ENCODE results near the gene CSRP3.

The CSRP3 gene

DNA sequence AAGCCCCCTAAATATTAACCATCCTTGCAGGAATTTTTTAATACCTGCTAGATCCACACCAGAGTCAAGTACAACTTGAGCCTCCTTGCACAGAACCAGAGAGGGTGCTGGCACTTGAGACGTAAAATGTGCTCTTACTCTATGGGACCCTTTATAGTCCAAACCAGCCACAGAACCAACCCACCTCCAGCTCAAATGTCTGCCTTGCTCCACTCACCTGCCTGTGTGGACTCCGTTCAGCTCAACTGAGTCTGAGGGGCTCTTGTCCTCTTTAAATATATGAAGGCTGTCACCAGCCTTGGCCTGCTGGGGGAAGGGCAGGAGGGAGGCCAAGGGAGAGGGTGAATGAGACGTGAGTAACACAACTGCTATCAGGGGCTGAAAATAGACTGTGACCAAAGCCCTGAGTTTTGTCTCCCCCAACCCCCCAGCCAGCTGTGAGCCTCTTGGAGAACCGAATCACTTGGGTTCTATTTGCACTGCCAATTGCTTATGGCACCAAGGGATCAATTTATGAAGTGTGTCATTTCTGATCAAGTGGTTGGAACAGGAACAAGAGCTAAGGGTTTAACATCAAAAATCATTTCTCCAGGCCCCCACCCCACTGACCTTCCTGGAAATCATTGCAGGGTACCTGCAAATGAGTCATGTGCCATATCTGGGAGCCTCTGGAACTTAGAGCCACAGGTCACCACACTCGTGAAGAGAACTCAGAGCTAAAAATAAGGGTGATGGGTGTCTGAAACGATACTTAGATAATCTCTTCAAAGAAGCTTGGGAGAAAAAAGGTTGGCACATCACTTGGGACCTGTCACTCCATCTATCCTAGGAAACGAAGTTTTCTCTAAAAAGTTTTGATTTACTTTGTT, at the start of gene CSRP3:
TSS of gene CSRP3 (minus strand) at position 247 of the 869 bp plus-strand sequence. CDS start 9,535 bp downstream, outside the sequence.
- Mint-ChIP-seq H3K4me3 (no peak within 1 kb of the TSS), H3K36me3 (no peaks in the 10 kb centered on the region), H3K9me3 (no peaks in the 10 kb centered on the region), H3K27me3 (peaks cover 28% of the 10 kb centered on the region), H3K4me1 (no peaks in the 10 kb centered on the region), H3K27ac (no peak within 1 kb of the TSS)
- CTCF ChIA-PET = no interaction called here
- no peak for DNase-seq

DNA sequence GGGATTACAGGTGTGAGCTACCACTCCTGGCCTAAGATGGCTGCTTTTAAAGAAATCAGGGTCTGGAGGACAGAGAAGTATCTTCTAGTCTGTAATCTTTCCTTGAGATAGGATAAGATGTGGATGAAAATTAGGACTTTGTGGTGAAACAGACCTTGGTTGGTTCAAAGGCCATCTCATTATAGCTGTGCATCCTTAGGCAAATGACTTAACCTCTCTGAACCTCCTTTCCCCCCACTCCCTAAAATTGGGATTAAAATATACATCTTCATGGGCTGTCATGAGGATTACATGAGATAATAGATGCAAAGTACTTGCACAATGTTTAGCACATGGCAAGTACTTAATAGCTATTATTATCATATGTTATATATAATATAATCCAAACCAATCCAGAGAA, 49.8 kb upstream of the CSRP3 start:
- DNase-seq = no peak
- peaks cover 46% of the 10 kb centered on the region for H3K27me3 Mint-ChIP-seq
- CTCF ChIA-PET = no interaction called here
- no peak overlapping the region for H3K4me3 Mint-ChIP-seq
- no peak overlapping the region for H3K27ac Mint-ChIP-seq
- peaks cover 15% of the 10 kb centered on the region for H3K9me3 Mint-ChIP-seq
- no peaks in the 10 kb centered on the region for H3K36me3 Mint-ChIP-seq
- no peaks in the 10 kb centered on the region for H3K4me1 Mint-ChIP-seq

DNA sequence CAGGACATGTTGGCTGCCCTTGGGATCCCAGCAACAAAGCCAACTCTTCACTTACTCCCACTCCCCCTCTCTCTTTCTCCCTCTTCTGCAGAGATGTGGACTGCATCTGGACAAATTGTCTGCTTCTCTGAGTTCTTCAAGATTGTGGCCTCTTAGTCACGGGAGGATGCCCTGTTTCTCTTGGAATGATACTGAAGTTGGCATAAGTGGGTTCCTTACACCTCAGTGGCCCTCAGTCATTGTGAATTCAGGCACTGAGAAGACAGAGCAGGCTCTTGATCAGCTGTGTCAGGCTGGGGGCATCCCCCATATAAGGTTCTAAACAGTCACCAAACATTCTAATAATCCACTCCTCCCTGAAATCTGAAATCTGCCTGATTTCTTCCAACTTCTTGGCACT, 45.0 kb upstream of the CSRP3 start:
- H3K4me3 Mint-ChIP-seq = no peak overlapping the region
- H3K27ac Mint-ChIP-seq = no peak overlapping the region
- CTCF ChIA-PET = interaction anchor here (1.6 kb wide), 1 partner anchor 13 kb away, joined by 7 read pairs; no protein-coding TSS in a partner anchor
- H3K4me1 Mint-ChIP-seq = peaks cover 24% of the 10 kb centered on the region
- peaks cover 43% of the 10 kb centered on the region for H3K27me3 Mint-ChIP-seq
- peaks cover 12% of the 10 kb centered on the region for H3K9me3 Mint-ChIP-seq
- no peak for DNase-seq
- peaks cover 2% of the 10 kb centered on the region for H3K36me3 Mint-ChIP-seq

DNA sequence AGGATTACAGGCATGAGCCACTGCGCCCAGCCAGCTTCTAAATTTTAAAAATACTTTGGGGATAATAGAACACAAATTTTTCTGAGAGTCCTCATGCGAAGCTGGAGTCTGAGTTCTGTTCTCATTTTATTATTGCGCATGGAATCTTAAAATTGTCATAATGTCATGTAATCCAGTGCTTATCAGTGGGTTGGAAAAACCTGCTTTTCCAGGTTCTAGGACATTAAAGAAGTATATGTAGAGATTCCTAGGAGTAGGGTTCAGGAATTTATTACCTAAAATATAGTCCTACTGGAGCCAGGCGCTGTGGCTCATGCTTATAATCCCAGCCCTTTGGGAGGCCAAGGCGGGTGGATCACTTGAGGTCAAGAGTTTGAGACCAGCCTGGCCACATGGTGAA, 43.6 kb upstream of the CSRP3 start:
- Mint-ChIP-seq H3K4me3 (no peak overlapping the region), H3K36me3 (peaks cover 2% of the 10 kb centered on the region), H3K27me3 (peaks cover 42% of the 10 kb centered on the region), H3K4me1 (peaks cover 25% of the 10 kb centered on the region), H3K9me3 (peaks cover 12% of the 10 kb centered on the region), H3K27ac (no peak overlapping the region)
- CTCF ChIA-PET = interaction anchor here (1.4 to 1.6 kb wide), 2 partner anchors 14 kb away, joined by 7 to 9 read pairs; no protein-coding TSS in a partner anchor
- no peak for DNase-seq

DNA sequence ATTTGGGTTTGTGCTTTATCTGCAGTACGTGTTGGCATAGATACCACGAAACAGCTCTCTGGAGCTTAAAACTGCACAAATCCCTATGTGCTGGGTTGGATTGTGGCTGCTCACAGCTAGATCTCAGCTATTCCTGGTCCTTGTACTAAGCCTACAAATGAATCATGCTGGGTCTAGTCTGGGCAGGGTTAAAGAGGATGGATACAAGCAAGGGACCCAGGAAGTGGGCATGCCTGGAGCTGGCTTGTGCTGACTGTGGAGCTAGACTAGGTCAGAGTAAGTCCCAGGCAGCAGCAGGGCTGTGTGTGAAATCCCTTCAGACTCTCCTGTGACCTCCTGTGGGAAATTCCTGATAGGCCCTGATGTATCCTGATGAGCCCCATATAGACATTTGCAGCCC, 42.8 kb upstream of the CSRP3 start:
- Mint-ChIP-seq H3K9me3 (peaks cover 11% of the 10 kb centered on the region), H3K27me3 (peaks cover 40% of the 10 kb centered on the region), H3K4me1 (peaks cover 29% of the 10 kb centered on the region), H3K4me3 (no peak overlapping the region), H3K27ac (no peak overlapping the region), H3K36me3 (peaks cover 5% of the 10 kb centered on the region)
- CTCF ChIA-PET = interaction anchor here (1.4 kb wide), 1 partner anchor 15 kb away, joined by 9 read pairs; no protein-coding TSS in a partner anchor
- DNase-seq = no peak

DNA sequence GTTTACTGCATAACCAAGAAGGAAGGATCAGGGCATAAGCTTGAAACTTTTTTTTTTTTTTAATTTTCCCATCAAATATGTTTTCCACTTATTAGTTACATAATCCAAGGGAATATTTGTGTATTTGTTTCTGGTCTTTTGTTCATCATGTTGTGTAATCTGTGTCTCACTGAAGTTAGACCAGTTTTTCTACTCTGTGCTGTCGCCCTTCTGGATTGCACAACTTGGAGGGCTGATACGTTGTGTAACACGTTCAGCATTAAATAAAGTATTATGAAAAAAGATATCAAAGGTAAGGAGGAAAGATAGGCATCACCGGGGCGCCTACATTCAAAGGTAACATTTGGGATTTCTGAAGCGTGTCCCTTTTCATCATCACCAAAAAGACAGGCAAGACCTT, 42.3 kb upstream of the CSRP3 start:
- Mint-ChIP-seq H3K27ac (no peak overlapping the region), H3K4me3 (no peak overlapping the region), H3K36me3 (peaks cover 10% of the 10 kb centered on the region), H3K4me1 (peaks cover 33% of the 10 kb centered on the region), H3K27me3 (peaks cover 35% of the 10 kb centered on the region), H3K9me3 (peaks cover 7% of the 10 kb centered on the region)
- CTCF ChIA-PET = interaction anchor here (1.4 kb wide), 1 partner anchor 15 kb away, joined by 9 read pairs; no protein-coding TSS in a partner anchor
- no peak for DNase-seq

DNA sequence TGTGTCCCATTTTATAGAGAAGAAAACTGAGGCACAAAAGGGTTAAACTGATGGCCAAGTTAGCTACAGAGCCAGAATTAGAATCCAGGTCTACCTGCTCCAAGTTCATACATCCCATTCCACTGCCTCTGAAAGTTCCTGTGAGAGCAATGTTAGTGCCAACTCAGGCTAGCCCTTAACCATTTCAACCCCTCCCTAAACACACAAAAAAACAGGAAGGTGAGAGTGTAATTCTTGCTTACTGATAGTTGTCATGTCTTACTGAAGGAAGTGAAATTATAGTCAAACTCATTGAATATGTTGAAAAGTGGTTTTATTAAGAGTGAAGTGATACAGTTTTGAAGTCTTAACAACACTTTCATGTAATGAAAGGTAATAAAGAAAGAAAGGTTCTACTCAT, 41.8 kb upstream of the CSRP3 start:
- peaks cover 38% of the 10 kb centered on the region for H3K4me1 Mint-ChIP-seq
- CTCF ChIA-PET = no interaction called here
- H3K27me3 Mint-ChIP-seq = peaks cover 30% of the 10 kb centered on the region
- no peak overlapping the region for H3K27ac Mint-ChIP-seq
- no peak for DNase-seq
- peaks cover 15% of the 10 kb centered on the region for H3K36me3 Mint-ChIP-seq
- H3K4me3 Mint-ChIP-seq = no peak overlapping the region
- peaks cover 5% of the 10 kb centered on the region for H3K9me3 Mint-ChIP-seq

DNA sequence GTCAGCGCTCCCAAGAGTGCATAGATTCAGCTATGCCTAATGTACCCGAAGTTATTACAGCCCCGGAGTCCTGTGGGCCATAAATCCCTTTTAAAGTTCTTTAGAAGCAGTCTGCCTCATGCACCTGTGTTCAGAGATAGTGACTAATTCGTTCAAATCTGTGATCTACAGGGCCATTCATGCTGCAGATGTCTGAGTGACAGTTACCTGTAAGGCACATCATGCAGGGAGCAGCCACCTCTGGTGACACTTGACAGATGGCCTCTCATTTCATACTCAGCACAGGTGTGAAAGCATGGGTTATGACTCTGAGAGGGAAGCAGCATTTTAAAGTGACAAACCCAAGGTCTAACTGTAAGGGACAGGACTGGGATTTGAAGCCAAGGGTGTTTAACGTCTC, 41.4 kb upstream of the CSRP3 start:
- peaks cover 2% of the 10 kb centered on the region for H3K9me3 Mint-ChIP-seq

DNA sequence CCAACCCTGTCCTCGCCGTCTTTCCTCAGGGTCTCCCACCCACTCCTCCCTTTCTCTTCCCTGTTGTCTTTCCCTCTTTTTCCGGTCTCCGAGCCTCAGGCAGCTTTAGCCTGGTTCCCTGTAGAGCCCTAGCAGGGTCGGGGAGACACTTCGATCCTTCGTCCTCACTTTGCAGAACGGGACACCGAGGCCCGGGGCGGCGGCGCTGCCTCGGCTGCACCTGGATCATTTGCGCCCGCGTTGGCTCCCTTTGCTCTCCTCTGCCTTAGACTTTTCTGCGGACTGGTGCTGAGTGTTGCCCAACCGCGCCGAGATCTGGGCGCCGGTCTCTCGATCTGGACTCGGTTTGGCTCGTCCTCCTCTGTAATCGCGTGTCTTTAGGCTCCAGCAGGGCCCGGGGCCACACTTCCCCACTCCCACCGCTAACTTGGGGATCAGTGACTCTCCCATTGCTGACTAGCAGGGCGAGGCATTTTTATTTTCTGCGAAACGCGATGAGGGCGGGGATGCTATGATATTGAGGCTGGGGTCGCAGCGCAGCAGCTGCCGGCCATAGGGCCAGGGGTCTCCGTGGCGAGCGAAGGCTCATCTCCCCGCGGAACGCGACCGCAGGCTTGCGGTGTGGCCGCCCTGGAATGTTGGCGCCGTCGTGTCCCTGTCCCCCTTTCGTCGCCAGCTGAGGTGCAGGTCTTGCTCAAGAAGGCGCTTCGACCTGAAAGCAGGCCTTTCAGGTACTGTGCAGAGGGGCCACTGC, 40.6 kb upstream of the CSRP3 start:
- peaks cover 45% of the 10 kb centered on the region for H3K4me1 Mint-ChIP-seq
- CTCF ChIA-PET = no interaction called here
- H3K36me3 Mint-ChIP-seq = peaks cover 24% of the 10 kb centered on the region
- H3K4me3 Mint-ChIP-seq = peak overlapping the region; percentile 94
- no peaks in the 10 kb centered on the region for H3K9me3 Mint-ChIP-seq
- peak overlapping the region; percentile 84 for H3K27ac Mint-ChIP-seq
- peak; percentile 29 for DNase-seq
- H3K27me3 Mint-ChIP-seq = peaks cover 22% of the 10 kb centered on the region

More for the DNA sequence above, 41.4 kb upstream of the CSRP3 start:
- DNase-seq = no peak
- Mint-ChIP-seq H3K4me1 (peaks cover 42% of the 10 kb centered on the region), H3K4me3 (peak overlapping the region; percentile 94), H3K36me3 (peaks cover 18% of the 10 kb centered on the region), H3K27me3 (peaks cover 26% of the 10 kb centered on the region), H3K27ac (no peak overlapping the region)
- CTCF ChIA-PET = no interaction called here

DNA sequence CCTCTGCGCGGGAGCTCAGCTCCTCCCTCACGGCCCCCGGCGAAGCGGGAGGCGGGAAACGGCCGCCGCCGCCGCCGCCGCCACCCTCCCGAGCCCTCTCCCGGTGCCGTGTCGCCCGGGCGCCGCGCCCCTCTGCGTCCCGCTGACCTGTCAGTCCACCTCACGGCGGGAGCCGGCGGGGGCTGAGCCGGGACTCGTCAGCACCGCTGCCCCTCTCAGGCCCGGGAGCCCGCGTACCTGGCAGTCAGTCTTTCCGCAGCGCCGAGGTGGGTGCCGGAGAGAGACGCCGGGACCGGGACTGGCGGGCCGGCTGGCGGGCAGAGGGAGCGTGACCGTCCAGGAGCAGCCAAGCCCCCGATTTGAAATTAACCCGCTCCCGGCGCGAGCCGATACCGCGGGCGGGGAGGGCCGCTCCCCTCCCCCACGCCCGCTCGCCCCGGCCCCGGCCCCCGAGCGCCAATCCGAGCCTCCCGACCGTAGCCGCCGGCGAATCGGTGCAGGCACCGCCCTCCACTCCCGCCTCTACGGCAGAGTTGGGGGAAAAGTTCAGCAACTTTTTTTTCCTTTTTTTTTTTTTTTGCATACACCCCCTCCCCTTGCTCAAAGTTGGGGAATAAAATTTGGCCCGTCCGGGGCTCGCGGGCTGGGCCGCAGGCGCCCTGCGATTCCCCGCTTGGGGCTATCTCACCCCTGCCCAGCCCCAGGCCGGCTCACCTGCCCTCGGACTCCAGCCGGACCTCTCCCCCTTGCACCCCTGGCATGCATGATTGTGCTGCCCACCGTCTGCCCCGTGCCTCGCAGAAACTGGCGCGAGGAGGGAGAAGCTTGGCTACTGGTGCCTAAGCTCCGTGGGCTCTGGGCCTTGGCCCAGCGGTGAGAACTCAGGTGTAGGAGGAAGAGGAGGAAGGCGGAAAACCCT, 39.7 kb upstream of the CSRP3 start:
- DNase-seq = peak; percentile 77
- Mint-ChIP-seq H3K27me3 (peaks cover 18% of the 10 kb centered on the region), H3K36me3 (peaks cover 32% of the 10 kb centered on the region), H3K27ac (peak overlapping the region; percentile 84), H3K9me3 (no peaks in the 10 kb centered on the region), H3K4me1 (peaks cover 45% of the 10 kb centered on the region), H3K4me3 (peak overlapping the region; percentile 94)
- CTCF ChIA-PET = no interaction called here

DNA sequence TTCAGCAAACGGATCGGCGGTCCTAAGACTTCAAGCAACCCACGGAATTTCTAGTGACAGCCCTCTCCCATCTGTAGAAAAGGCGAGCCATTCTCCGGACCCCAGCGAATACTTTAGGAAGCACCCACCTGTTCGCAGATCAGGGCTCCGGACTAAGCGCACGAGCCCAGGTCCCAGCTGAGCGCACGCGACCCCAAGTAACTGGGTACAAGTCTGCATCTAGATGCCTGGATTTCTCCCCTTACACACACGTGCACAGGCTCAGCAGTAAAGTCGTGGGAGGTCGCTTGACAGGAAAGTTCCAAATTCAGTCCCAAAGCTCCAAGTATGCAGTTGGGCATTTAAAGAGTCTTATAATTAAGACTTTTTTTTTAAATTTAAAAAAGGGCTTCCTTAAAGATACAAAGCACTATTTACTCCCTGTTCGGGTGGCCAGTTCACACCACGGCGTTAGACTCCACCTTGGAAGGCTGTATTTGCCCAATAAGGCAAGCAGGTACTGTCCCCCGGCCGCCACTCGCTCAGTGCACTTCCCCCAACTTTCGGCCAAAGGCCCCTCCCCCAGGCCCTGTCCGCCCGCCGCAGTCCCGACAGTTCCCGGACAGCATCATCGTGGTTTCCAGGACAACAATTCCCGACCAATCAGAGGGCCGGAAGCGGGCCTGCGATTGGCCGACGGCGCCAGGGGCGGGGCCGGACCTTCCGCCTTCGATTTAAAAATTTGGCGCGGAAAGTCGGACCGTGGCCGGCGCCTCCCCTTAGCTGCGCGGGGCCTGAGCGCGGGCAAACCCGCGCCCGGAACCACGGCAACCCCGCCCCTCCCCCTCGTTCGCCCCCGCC, 38.9 kb upstream of the CSRP3 start, which contains the start of gene E2F8:
TSS of gene E2F8 (minus strand) at position 526 of the 840 bp plus-strand sequence. CDS start 824 bp downstream, outside the sequence.
- H3K9me3 Mint-ChIP-seq = no peaks in the 10 kb centered on the region
- H3K4me1 Mint-ChIP-seq = peaks cover 48% of the 10 kb centered on the region
- peak within 1 kb of the TSS; percentile 94 for H3K4me3 Mint-ChIP-seq
- peaks cover 12% of the 10 kb centered on the region for H3K27me3 Mint-ChIP-seq
- DNase-seq = peak; percentile 95
- H3K27ac Mint-ChIP-seq = peak within 1 kb of the TSS; percentile 84
- CTCF ChIA-PET = no interaction called here
- peaks cover 39% of the 10 kb centered on the region for H3K36me3 Mint-ChIP-seq

DNA sequence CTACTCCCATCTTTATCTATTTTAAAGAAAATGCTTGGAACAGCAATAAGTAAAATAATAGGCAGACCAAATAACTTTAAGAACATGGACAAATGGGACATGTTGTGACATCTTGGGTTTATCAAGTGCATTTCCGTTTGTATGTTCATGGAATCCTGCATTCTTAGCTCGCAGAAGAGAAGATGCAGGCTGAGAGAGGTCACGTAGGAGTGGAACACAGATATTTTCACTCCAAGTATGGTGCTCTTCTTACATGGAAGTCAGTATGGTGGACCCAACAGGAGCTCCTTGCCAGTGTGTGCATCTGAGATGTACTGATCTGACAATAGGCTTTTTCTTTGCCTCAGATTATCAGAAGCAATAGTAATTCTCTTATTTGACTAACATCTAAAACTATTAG, 37.3 kb upstream of the CSRP3 start:
- Mint-ChIP-seq H3K4me1 (peaks cover 43% of the 10 kb centered on the region), H3K27ac (no peak overlapping the region), H3K4me3 (peak overlapping the region; percentile 70), H3K36me3 (peaks cover 52% of the 10 kb centered on the region), H3K27me3 (peaks cover 8% of the 10 kb centered on the region), H3K9me3 (no peaks in the 10 kb centered on the region)
- CTCF ChIA-PET = interaction anchor here (1.4 kb wide), 1 partner anchor 10 kb away, joined by 4 read pairs; no protein-coding TSS in a partner anchor
- no peak for DNase-seq

DNA sequence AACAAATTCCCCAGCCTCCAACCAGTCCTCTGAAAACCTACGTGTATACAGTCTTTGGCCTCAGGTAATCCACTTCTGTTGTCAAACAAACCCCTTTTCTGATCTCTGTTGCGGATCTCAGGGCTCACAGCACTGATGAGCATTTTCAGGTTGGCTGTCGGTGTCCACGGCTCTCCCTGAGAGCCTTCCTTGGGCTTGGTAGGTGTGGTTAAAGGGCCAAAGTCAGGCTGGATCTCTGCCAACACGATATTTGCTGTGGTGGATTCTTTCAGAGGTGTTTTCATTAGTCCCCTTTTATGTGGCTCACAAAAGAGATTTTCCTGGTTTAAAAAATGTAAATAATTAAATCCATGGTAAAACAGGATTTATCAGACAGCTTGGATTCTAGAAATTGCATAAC, 36.0 kb upstream of the CSRP3 start:
- H3K4me1 Mint-ChIP-seq = peaks cover 32% of the 10 kb centered on the region
- peaks cover 58% of the 10 kb centered on the region for H3K36me3 Mint-ChIP-seq
- peaks cover 8% of the 10 kb centered on the region for H3K27me3 Mint-ChIP-seq
- no peaks in the 10 kb centered on the region for H3K9me3 Mint-ChIP-seq
- no peak overlapping the region for H3K4me3 Mint-ChIP-seq
- CTCF ChIA-PET = interaction anchor here (1.4 kb wide), 1 partner anchor 8 kb away, joined by 4 read pairs; no protein-coding TSS in a partner anchor
- no peak overlapping the region for H3K27ac Mint-ChIP-seq
- DNase-seq = no peak
